ENCODE data around the gene GPN2.
A peak's percentile ranks its signal among the peaks of the same experiment; 100 is the strongest.
"Not testable (repeated sequence)": the region's sequence is repeated elsewhere in the genome, so short reads cannot be mapped to it uniquely, and the experiment has no call there.

The GPN2 gene

DNA sequence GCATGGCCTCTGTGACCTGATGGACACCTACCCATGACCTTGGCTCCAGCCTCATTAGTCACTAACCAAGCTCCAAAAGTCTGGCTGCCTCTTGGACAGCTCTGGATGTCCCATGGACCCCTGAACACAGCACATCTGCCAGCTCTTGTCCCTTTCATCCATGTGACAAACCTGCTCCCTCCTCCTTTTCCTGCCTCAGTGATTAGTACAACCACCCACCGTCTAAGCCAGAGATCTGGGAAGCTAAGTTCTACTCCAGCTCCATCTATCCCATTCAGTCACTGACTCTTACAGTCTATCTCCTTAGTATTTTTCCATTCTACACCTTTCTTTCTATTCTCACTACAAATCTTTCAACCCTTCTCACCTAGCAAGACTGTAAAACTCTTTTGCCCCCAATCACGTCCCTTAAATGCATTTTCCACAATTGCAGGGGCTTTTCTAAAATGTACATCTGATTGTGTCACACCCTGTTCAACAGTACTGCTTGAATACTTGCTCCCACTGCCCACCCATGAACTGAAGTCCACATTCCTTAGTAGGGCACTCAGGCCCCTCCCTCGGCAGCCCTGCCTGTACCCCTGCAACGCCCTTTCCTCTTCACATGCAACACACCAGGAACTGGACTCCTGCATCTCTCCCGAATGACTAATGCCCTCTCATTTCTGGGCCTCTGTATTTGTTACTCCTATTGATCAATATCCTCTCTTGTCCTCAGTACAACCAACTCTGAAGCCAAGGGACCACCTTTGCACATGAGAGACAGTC, 7.2 kb downstream of the GPN2 start:
- H3K27ac Mint-ChIP-seq = no peak overlapping the region
- DNase-seq = no peak
- peaks cover 38 to 49% of the 10 kb centered on the region in 2 donors for H3K36me3 Mint-ChIP-seq
- H3K27me3 Mint-ChIP-seq = no peaks in the 10 kb centered on the region
- no peak overlapping the region for H3K4me3 Mint-ChIP-seq
- ATAC-seq (replicated peaks) = no peak
- no peaks in the 10 kb centered on the region for H3K9me3 Mint-ChIP-seq
- peaks cover 13 to 17% of the 10 kb centered on the region in 2 donors for H3K4me1 Mint-ChIP-seq

DNA sequence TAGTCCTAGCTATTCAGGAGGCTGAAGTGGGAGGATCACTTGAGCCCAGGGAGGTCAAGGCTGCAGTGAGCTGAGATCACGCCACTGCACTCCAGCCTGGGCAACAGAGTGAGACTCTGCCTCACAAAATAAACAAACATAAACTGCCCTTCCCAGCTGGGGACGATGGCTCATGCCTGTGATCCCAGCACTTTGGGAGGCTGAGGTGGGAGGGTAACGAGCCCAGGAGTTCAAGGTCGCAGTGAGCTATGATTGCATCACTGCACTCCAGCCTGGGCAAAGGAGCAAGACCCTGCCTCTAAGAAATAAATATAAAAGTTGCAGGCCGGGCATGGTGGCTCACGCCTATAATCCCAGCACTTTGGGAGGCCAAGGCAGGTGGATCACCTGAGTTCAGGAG, 8.5 kb downstream of the GPN2 start:
- H3K36me3 Mint-ChIP-seq = peaks cover 38 to 50% of the 10 kb centered on the region in 2 donors
- ATAC-seq (replicated peaks) = not testable (repeated sequence)

DNA sequence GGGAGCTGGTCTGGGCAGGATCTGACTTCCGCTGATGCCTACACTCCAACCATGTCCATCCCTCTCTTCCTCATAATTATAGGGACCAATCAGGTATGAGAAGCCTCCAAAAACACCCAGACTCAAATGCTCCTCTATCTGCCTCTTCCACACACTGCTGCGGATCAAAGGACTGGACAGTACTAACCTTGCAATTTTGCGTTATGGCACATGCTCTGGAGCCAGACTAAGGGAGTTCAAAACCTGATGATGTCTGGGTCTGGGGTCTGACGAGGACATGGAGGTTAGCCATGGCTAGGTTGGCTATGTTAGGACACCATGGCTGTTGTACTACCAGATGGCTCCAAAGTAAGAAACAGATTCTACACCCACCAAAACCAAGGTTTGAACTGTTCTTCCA, 10.3 kb downstream of the GPN2 start:
- Mint-ChIP-seq H3K4me1 (peaks cover 5 to 7% of the 10 kb centered on the region in 2 donors), H3K27ac (no peak overlapping the region), H3K4me3 (no peak overlapping the region), H3K9me3 (no peaks in the 10 kb centered on the region), H3K27me3 (no peaks in the 10 kb centered on the region), H3K36me3 (peaks cover 33 to 51% of the 10 kb centered on the region in 2 donors)
- DNase-seq (no peak), ATAC-seq (replicated peaks) (no peak)

More for the DNA sequence above, 8.5 kb downstream of the GPN2 start:
- H3K27me3 Mint-ChIP-seq, H3K4me3 Mint-ChIP-seq, H3K27ac Mint-ChIP-seq, DNase-seq, H3K9me3 Mint-ChIP-seq: not testable (repeated sequence)
- peaks cover 10 to 11% of the 10 kb centered on the region in 2 donors for H3K4me1 Mint-ChIP-seq

- Mint-ChIP-seq H3K27me3 (no peaks in the 10 kb centered on the region), H3K27ac (no peak overlapping the region), H3K4me1 (peaks cover 0 to 2% of the 10 kb centered on the region in 2 donors), H3K4me3 (no peak overlapping the region), H3K36me3 (peaks cover 12 to 32% of the 10 kb centered on the region in 2 donors), H3K9me3 (no peaks in the 10 kb centered on the region)
- DNase-seq (no peak), ATAC-seq (replicated peaks) (no peak)
Measured at GRCh38 chr1:26877326-26877725, 12.8 kb downstream of the GPN2 start.

DNA sequence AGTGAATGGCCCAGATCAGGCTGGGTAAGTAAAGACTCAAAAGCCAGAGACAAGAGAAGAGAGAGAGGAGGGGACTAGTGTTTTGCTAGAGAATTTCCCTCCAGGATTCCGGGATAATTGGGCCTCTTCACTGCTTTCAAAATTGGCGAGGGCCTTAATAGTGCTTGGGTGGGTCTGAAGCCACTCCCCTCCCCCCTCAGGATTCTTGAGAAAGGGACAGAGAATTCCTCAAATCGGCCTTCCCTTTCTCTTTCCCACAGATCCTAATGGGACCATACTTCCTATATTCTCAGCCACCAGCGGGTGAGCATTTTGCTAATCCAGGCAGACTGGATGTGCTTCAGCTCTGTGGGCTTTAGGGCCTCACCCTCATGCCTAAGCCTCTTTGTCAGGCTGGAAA, 15.2 kb downstream of the GPN2 start:
- H3K27me3 Mint-ChIP-seq = no peaks in the 10 kb centered on the region
- ATAC-seq (replicated peaks) (no peak), DNase-seq (no peak)
- peaks cover 0 to 2% of the 10 kb centered on the region in 2 donors for H3K4me1 Mint-ChIP-seq
- no peaks in the 10 kb centered on the region for H3K9me3 Mint-ChIP-seq
- no peak overlapping the region for H3K27ac Mint-ChIP-seq
- peaks cover 10 to 29% of the 10 kb centered on the region in 2 donors for H3K36me3 Mint-ChIP-seq
- no peak overlapping the region for H3K4me3 Mint-ChIP-seq

DNA sequence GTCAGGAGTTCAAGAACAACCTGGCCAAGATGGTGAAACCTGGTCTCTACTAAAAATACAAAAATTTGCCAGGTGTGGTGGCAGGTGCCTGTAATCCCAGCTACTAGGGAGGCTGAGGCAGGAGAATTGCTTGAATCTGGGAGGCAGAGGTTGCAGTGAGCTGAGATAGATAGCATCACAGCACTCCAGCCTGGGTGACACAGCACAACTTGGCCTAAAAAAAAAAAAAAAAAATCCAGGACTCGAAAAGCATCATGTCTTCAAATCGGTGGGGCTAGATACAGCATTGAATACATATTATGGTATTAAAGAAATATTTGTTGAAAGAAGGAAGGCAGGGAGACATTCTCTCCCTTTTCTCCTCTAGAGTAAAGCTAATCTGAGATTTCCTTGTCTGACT, 17.0 kb downstream of the GPN2 start:
- H3K4me3 Mint-ChIP-seq; H3K27me3 Mint-ChIP-seq; H3K9me3 Mint-ChIP-seq; H3K27ac Mint-ChIP-seq; H3K4me1 Mint-ChIP-seq; DNase-seq; ATAC-seq (replicated peaks): not testable (repeated sequence)
- H3K36me3 Mint-ChIP-seq = peaks cover 3 to 24% of the 10 kb centered on the region in 2 donors

DNA sequence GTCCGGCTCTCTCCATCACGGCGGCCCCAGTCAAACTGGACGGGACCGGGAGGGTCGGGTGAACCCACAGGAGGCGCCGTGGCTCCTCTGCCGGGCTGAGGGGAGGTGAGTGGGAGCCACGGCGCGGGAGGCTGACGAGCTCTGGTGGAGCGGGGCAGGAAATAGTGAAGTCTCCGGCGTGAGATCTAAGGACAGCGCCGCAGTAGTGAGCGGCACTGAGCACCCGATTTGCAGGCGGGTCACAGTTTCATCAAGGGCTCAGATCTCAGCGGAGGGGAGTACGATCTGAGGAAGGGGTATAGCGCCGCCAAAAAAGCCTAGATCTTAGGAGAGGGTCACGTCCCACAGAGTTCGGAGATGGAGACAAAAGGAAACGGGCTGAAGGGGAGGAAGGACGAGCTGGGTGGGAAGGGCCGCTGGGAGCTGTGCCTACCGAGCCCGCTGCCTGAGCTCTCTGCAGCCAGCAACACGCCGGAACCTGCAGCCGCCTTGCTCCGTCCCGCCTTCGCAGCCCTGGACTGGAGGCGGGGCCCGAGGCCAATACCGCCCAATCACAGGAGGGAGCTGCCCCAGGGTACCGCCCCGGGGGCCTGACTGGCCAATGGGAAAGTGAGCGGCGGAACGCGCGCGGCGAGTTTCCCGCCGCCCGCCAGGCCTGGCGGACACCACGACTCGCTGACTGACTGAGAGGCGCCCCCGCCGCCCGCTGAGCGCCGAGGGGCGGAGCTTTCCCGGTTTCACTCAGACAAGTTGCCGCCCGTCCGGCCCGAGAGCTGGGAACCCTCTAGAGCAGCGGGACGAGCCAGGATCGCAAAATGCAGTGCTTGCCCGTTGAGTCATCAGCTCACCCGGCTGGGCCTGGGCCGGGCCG, 25.2 kb downstream of the GPN2 start:
- Mint-ChIP-seq H3K4me1 (peaks cover 17 to 32% of the 10 kb centered on the region in 2 donors), H3K4me3 (peak overlapping the region; percentile 97 to 99), H3K36me3 (peaks cover 0 to 2% of the 10 kb centered on the region in 2 donors), H3K9me3 (no peaks in the 10 kb centered on the region), H3K27ac (peak overlapping the region; percentile 98), H3K27me3 (no peaks in the 10 kb centered on the region)
- peak; percentile 96 for DNase-seq
- ATAC-seq (replicated peaks) = peak; percentile 93

GRCh38 chr1:26863685-26864077, 26.4 kb downstream of the GPN2 start:
- no peak for ATAC-seq (replicated peaks)
- Mint-ChIP-seq H3K9me3 (no peaks in the 10 kb centered on the region), H3K27me3 (no peaks in the 10 kb centered on the region), H3K4me1 (peaks cover 17 to 32% of the 10 kb centered on the region in 2 donors), H3K4me3 (peak overlapping the region; percentile 97 to 99), H3K36me3 (peaks cover 0 to 2% of the 10 kb centered on the region in 2 donors), H3K27ac (no peak overlapping the region)
- DNase-seq = no peak

DNA sequence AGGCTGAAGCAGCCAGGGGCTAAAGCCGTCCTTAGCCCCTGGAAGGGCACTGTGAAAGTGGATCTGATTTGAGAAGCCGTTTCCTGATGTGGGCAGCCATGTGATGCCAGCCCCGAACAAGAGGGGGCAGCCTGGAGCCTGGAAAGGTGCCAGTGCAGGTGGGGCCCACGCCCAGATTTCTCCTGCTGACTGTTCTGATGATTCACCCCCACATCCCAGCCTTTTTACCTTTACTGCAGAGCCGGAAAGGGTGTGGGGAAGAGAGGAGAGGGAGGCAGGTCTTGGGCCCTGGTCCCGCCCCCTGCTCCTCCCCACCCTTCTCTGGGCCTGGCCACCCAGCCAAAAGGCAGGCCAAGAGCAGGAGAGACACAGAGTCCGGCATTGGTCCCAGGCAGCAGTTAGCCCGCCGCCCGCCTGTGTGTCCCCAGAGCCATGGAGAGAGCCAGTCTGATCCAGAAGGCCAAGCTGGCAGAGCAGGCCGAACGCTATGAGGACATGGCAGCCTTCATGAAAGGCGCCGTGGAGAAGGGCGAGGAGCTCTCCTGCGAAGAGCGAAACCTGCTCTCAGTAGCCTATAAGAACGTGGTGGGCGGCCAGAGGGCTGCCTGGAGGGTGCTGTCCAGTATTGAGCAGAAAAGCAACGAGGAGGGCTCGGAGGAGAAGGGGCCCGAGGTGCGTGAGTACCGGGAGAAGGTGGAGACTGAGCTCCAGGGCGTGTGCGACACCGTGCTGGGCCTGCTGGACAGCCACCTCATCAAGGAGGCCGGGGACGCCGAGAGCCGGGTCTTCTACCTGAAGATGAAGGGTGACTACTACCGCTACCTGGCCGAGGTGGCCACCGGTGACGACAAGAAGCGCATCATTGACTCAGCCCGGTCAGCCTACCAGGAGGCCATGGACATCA, 27.1 kb downstream of the GPN2 start, which contains the start of gene SFN:
Gene SFN (plus strand): TSS at position 369 of the 904 bp plus-strand sequence. CDS start 64 bp downstream, at position 433.
- Mint-ChIP-seq H3K9me3 (no peaks in the 10 kb centered on the region), H3K4me3 (peak within 1 kb of the TSS; percentile 97 to 99), H3K4me1 (peaks cover 17 to 32% of the 10 kb centered on the region in 2 donors), H3K27me3 (no peaks in the 10 kb centered on the region), H3K27ac (peak within 1 kb of the TSS; percentile 98), H3K36me3 (peaks cover 0 to 3% of the 10 kb centered on the region in 2 donors)
- ATAC-seq (replicated peaks) (no peak), DNase-seq (no peak)

DNA sequence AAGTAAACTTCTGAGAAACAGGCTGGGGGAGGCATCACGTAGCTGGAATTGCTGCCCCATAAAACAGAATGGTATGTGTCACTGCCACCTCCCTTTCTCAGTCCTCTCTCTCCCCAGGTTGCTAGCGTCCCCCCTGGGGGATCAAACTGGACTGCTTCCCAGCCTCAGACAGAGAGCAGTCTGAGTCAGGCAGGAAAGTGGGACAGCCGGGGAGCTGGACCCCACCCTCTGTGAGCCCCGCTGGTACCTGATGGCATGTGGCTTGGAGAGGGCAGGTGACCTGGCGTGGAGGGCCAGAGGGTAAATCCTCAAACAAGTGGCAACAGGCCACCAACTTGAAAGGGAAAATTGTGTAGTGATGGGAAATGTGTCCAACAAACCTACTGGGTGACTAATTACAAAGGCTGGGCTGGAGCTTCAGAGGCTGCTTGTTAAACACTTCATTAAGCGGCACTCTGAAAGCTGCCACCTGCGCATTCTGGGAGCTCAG, 28.1 kb downstream of the GPN2 start:
- Mint-ChIP-seq H3K9me3 (no peaks in the 10 kb centered on the region), H3K27ac (peak overlapping the region; percentile 68), H3K27me3 (no peaks in the 10 kb centered on the region), H3K4me1 (peaks cover 17 to 32% of the 10 kb centered on the region in 2 donors), H3K36me3 (peaks cover 3 to 4% of the 10 kb centered on the region in 2 donors), H3K4me3 (no peak overlapping the region)
- ATAC-seq (replicated peaks) (no peak), DNase-seq (no peak)

DNA sequence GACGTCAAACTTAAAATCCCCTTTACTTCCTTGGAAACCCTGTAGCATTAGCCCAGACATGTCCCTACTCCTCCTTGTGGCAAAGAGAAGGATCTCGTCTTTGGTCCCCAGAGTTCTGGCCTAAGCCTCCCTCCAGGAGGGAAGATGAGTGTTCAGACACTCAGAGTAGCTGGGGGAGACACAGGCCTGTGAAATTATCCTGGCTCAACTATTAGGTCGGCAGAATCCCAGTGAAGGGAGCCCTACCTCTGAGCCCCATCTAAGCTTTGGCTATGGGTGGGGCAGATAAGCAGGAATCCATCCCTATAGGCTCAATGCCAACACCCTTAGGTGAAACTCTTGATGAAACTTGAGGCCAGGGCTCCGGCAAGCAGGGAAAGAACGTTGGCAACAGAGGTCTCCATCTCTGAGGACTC, 28.8 kb downstream of the GPN2 start:
- Mint-ChIP-seq H3K36me3 (peaks cover 7 to 9% of the 10 kb centered on the region in 2 donors), H3K4me1 (peaks cover 17 to 32% of the 10 kb centered on the region in 2 donors), H3K9me3 (no peaks in the 10 kb centered on the region), H3K27me3 (no peaks in the 10 kb centered on the region), H3K27ac (no peak overlapping the region), H3K4me3 (no peak overlapping the region)
- DNase-seq (no peak), ATAC-seq (replicated peaks) (no peak)

DNA sequence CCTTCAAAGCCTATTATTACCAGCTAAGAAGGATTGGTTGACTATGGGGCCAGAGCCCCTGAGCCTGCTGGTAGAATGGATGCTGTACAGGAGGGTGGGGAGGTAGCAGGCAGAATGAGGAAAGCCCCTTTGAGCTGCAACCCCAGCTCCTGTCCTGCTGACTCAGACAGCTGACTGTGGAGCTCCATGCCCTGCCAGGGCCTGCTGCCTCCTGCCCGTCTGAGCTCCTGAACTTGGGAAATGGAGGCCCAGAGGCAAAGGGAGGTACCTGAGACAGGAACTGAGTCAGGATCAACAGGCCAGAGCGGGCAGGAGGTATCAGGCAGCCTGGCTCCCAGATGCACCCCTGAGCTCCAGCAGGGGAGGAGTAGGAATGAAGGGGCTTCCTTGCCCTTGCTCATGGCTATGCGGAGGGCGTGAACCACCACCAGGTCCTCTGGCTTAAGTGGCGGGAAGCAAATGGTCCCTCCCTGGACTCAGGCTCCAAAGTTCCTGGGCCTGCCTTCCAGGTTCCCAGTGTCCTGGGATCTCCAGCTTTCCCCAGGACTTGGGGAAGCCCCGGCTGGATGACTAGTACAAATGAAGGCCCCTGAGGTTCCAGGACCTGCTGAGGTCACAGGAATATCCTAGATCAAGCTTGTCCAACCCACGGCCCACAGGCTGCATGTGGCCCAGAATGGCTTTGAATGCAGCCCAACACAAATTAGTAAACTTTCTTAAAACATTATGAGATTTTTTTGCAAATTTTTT, 31.0 kb downstream of the GPN2 start:
- H3K4me3 Mint-ChIP-seq = no peak overlapping the region
- no peaks in the 10 kb centered on the region for H3K27me3 Mint-ChIP-seq
- peaks cover 20 to 23% of the 10 kb centered on the region in 2 donors for H3K36me3 Mint-ChIP-seq
- peak in 1 of 2 donors; percentile 33 for ATAC-seq (replicated peaks)
- no peak overlapping the region for H3K27ac Mint-ChIP-seq
- no peak for DNase-seq
- H3K9me3 Mint-ChIP-seq = no peaks in the 10 kb centered on the region
- H3K4me1 Mint-ChIP-seq = peaks cover 11 to 16% of the 10 kb centered on the region in 2 donors

DNA sequence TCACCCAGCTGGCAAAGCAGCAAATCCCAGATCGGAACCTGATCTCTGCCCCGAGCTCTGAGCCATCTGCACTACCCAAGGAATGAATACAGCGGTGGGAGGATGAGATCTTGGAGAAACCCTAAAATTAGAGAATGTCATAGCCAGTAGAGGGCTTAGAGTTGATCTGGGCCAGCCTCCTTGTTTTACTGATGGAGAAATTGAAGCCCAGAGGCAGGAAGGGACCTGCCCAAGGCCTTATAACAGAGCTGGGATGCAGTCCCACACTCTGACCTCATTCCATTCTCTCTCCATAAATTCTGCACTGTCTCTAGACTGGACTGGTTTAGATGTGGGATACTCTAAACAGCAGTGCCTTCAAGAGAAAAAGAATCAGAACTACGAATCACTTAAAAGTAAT, 31.9 kb downstream of the GPN2 start:
- Mint-ChIP-seq H3K36me3 (peaks cover 25 to 29% of the 10 kb centered on the region in 2 donors), H3K9me3 (no peaks in the 10 kb centered on the region), H3K27ac (no peak overlapping the region), H3K4me3 (no peak overlapping the region), H3K4me1 (peaks cover 7% of the 10 kb centered on the region in 2 donors), H3K27me3 (no peaks in the 10 kb centered on the region)
- no peak for ATAC-seq (replicated peaks)
- no peak for DNase-seq

Data from stimulated activated naive B cell treated with anti-CD40 and anti-IgM and Interleukin-4, amounts not matched to agents 10 μg/mL and 1 μg/mL and 100 μg/mL, for 72 hours (primary cell).